Measurements from ENCODE around the gene TTYH3.
"Not testable (repeated sequence)": the region's sequence is repeated elsewhere in the genome, so short reads cannot be mapped to it uniquely, and the experiment has no call there.

TTYH3 gene

GRCh38 chr7:2631946-2632732 is at the start of gene TTYH3:
Gene TTYH3 (plus strand): TSS chr7:2631986. CDS start chr7:2632156, 170 bp downstream.
- DNase-seq (ENCODE audit: low spot score): no peak

GRCh38 chr7:2582006-2582735 is 49.6 kb upstream of the TTYH3 start:
- DNase-seq (ENCODE audit: low spot score): no peak

GRCh38 chr7:2583798-2584580 is 47.8 kb upstream of the TTYH3 start:
- DNase-seq (ENCODE audit: low spot score): no peak

- DNase-seq (ENCODE audit: low spot score): no peak
These were observed 46.3 kb upstream of the TTYH3 start for GRCh38 chr7:2585446-2585845.

GRCh38 chr7:2586326-2587020 is 45.3 kb upstream of the TTYH3 start:
- DNase-seq (ENCODE audit: low spot score): no peak

- DNase-seq (ENCODE audit: low spot score): no peak
These were observed 44.7 kb upstream of the TTYH3 start for GRCh38 chr7:2587134-2587533.

GRCh38 chr7:2587778-2588177 is 44.0 kb upstream of the TTYH3 start:
- no peak for DNase-seq (ENCODE audit: low spot score)

- DNase-seq (ENCODE audit: low spot score): no peak
These were observed 42.4 kb upstream of the TTYH3 start for GRCh38 chr7:2589341-2589740.

- not testable (repeated sequence) for DNase-seq (ENCODE audit: low spot score)
These were observed 41.8 kb upstream of the TTYH3 start for GRCh38 chr7:2589941-2590340.

GRCh38 chr7:2592375-2592865 is 39.4 kb upstream of the TTYH3 start:
- no peak for DNase-seq (ENCODE audit: low spot score)

GRCh38 chr7:2593036-2593727 is 38.6 kb upstream of the TTYH3 start:
- no peak for DNase-seq (ENCODE audit: low spot score)

GRCh38 chr7:2594599-2594998 is 37.2 kb upstream of the TTYH3 start:
- DNase-seq (ENCODE audit: low spot score): no peak

- no peak for DNase-seq (ENCODE audit: low spot score)
These were observed 36.4 kb upstream of the TTYH3 start for GRCh38 chr7:2595258-2595860.

- no peak for DNase-seq (ENCODE audit: low spot score)
These were observed 35.1 kb upstream of the TTYH3 start for GRCh38 chr7:2596464-2597272.

- DNase-seq (ENCODE audit: low spot score): no peak
These were observed 34.5 kb upstream of the TTYH3 start for GRCh38 chr7:2597273-2597640.

- no peak for DNase-seq (ENCODE audit: low spot score)
These were observed 33.5 kb upstream of the TTYH3 start for GRCh38 chr7:2598154-2598823.

GRCh38 chr7:2601065-2601464 is 30.7 kb upstream of the TTYH3 start:
- no peak for DNase-seq (ENCODE audit: low spot score)

GRCh38 chr7:2601907-2602306 is 29.9 kb upstream of the TTYH3 start:
- DNase-seq (ENCODE audit: low spot score): no peak

GRCh38 chr7:2602406-2603043 is 29.3 kb upstream of the TTYH3 start:
- DNase-seq (ENCODE audit: low spot score): no peak
